22Rv1 (cell line): ENCODE results near the gene DHX16.

Experiments
- ZFX ChIP-seq: fragments of 450-650 bp; IDR thresholded peaks from 2 replicates; pipeline ENCODE4 v1.6.1; 2017; ENCODE audit warnings: antibody characterized with exemption, borderline replicate concordance
- TF ChIP-seq, protein P1 (sequence below): fragments of 450-650 bp; IDR thresholded peaks from 2 replicates; pipeline ENCODE4 v1.5.1; 2017; ENCODE audit warnings: mild to moderate bottlenecking

DNA sequence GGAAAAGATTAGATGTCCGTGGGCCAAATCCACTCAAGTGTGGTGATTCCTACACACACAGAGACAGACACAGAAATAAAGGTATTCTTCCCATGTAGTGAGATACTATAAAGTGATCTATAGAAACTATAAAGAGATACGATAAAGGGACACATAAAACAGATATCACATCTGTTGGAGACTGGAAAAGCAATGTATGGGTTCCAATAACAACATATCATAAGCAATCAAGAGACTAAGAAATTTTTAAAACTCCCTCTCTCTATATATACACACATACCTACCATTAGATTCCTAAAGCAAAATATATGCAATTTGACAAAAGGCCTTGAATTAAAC, 61.0 kb downstream of the DHX16 start:
- TF ChIP-seq, protein P1, sequence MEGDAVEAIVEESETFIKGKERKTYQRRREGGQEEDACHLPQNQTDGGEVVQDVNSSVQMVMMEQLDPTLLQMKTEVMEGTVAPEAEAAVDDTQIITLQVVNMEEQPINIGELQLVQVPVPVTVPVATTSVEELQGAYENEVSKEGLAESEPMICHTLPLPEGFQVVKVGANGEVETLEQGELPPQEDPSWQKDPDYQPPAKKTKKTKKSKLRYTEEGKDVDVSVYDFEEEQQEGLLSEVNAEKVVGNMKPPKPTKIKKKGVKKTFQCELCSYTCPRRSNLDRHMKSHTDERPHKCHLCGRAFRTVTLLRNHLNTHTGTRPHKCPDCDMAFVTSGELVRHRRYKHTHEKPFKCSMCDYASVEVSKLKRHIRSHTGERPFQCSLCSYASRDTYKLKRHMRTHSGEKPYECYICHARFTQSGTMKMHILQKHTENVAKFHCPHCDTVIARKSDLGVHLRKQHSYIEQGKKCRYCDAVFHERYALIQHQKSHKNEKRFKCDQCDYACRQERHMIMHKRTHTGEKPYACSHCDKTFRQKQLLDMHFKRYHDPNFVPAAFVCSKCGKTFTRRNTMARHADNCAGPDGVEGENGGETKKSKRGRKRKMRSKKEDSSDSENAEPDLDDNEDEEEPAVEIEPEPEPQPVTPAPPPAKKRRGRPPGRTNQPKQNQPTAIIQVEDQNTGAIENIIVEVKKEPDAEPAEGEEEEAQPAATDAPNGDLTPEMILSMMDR: no peak
- no peak for TF ChIP-seq ZFX
